Progenitor cell of endocrine pancreas (in vitro differentiated cells): ENCODE results near the gene GNS. TPM values are rescaled to one million over a fixed set of nuclear protein-coding genes. Genes with fewer than 3 reads are reported as not detected.

Experiments used
- DNase-seq: peaks from one replicate; pipeline ENCODE4 v3.0.0; 2021; ENCODE audit warnings: low spot score; ENCODE audit not compliant: unreplicated experiment
- H3K27ac Mint-ChIP-seq: 2 replicates; pipeline ENCODE4 v1.8.0; 2021; ENCODE audit warnings: mild to moderate bottlenecking, moderate library complexity, mixed read lengths
- H3K27me3 Mint-ChIP-seq: 2 replicates; pipeline ENCODE4 v1.8.0; 2021; ENCODE audit warnings: mixed read lengths
- H3K36me3 Mint-ChIP-seq: 2 replicates; pipeline ENCODE4 v1.8.0; 2022; ENCODE audit warnings: mixed read lengths; ENCODE audit not compliant: insufficient read depth
- H3K4me1 Mint-ChIP-seq: 2 replicates; pipeline ENCODE4 v1.8.0; 2021; ENCODE audit warnings: low read depth, mixed read lengths
- H3K4me3 Mint-ChIP-seq: 2 replicates; pipeline ENCODE4 v1.8.0; 2021; ENCODE audit warnings: low read depth, mild to moderate bottlenecking, moderate library complexity, mixed read lengths
- H3K9me3 Mint-ChIP-seq: 2 replicates; pipeline ENCODE4 v1.8.0; 2021; ENCODE audit warnings: low read depth, mixed read lengths
- total RNA-seq: library from RNA; stranded (reverse); gene quantifications from 2 replicates; pipeline ENCODE4 v1.2.1, GENCODE V29; 2021
- TF ChIP-seq, protein P1 (sequence below): fragments of 200-600 bp; sonication (generic); IDR thresholded peaks from one replicate; pipeline ENCODE4 v1.5.0; 2021; ENCODE audit warnings: antibody characterized with exemption, mild to moderate bottlenecking; ENCODE audit not compliant: unreplicated experiment

Gene GNS
- total RNA-seq, 1 donor from 2014 or later = 78.8 TPM

DNA sequence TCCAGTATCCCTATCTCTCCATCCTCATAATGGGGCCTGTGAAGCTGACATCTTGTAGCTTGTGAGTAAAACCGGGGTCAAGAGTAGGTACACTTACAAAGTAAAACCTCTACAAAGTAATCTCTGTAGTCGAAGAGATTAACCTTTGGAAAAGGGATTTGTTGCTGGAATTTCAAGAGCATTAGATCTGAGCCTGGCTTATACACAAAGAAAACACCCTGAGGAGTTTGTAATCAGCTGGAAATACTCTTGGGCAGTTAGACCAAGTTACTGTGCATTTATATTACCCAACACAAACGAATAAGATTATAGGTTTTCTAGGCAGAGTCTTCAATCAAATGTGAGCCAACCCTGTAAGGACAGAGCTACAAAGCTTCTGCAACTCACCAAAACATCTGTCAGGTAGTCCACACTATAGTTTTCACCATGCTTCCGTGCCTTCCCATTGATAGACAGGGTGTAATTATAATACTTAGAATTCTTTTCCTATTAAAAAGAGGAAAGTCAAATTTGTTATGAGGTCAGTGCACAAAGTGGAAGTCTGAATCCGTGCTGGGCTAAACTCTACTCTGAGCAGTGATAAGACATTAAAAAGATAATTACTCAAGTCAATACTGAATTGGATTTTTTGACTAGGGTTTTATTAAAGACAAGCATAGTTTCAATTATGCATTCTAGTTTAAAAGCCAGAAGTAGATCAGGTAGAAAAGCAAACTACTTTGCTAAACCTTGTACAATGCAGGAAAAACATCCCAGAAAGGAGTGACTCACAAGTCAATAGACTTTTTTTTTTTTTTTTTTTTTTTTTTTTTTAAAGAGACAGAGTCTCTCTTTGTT is 14.6 kb downstream of the GNS start:
- Mint-ChIP-seq H3K27me3 (no peaks in the 10 kb centered on the region), H3K9me3 (no peaks in the 10 kb centered on the region), H3K4me3 (no peak overlapping the region), H3K27ac (peak overlapping the region; percentile 87), H3K36me3 (peaks cover 39% of the 10 kb centered on the region), H3K4me1 (peaks cover 15% of the 10 kb centered on the region)
- TF ChIP-seq, protein P1, sequence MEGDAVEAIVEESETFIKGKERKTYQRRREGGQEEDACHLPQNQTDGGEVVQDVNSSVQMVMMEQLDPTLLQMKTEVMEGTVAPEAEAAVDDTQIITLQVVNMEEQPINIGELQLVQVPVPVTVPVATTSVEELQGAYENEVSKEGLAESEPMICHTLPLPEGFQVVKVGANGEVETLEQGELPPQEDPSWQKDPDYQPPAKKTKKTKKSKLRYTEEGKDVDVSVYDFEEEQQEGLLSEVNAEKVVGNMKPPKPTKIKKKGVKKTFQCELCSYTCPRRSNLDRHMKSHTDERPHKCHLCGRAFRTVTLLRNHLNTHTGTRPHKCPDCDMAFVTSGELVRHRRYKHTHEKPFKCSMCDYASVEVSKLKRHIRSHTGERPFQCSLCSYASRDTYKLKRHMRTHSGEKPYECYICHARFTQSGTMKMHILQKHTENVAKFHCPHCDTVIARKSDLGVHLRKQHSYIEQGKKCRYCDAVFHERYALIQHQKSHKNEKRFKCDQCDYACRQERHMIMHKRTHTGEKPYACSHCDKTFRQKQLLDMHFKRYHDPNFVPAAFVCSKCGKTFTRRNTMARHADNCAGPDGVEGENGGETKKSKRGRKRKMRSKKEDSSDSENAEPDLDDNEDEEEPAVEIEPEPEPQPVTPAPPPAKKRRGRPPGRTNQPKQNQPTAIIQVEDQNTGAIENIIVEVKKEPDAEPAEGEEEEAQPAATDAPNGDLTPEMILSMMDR = no peak
- DNase-seq = no peak

DNA sequence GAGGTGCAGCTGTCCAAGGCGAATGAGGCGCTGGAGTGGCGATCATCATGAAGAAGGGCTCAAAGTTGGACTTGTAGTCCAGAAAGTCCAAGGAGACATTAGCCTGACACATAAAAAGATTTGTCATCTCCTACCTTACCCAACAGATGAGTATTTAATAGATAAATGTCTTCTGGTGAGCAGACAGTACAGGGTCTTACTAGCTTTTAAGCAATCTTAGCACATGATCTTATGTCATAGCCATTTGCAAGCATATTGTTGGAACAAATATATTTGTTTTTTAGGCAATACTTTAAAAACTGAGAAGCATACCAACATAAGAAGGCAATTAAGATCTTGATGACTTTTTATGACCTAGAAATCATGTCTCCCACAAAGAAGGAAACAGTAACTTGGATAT is 16.0 kb downstream of the GNS start:
- no peak overlapping the region for H3K27ac Mint-ChIP-seq
- peaks cover 43% of the 10 kb centered on the region for H3K36me3 Mint-ChIP-seq
- H3K4me3 Mint-ChIP-seq = no peak overlapping the region
- no peaks in the 10 kb centered on the region for H3K9me3 Mint-ChIP-seq
- H3K27me3 Mint-ChIP-seq = no peaks in the 10 kb centered on the region
- TF ChIP-seq, protein P1 = no peak
- no peak for DNase-seq
- H3K4me1 Mint-ChIP-seq = peaks cover 15% of the 10 kb centered on the region

DNA sequence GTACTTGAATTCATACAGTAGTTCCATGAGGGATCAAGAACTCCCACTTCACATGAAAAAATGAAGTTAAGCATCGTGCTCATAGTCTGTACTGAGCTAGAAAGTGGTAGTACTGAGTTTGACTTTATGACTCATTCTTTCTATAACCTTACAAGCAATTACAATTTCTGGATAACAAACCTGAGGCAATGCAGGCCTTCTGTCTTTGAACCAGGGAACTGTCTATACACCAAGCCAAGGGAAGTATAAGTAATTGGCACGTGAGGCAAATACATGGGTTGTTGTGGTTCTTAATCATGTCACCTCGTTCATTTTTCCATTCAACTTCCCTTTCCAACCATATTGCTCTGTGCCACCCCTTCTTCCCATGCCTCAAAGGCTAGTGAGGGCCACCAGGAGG is 16.8 kb downstream of the GNS start:
- no peak for DNase-seq
- no peak overlapping the region for H3K4me3 Mint-ChIP-seq
- no peak overlapping the region for H3K27ac Mint-ChIP-seq
- peaks cover 16% of the 10 kb centered on the region for H3K4me1 Mint-ChIP-seq
- TF ChIP-seq, protein P1 = no peak
- peaks cover 47% of the 10 kb centered on the region for H3K36me3 Mint-ChIP-seq
- no peaks in the 10 kb centered on the region for H3K27me3 Mint-ChIP-seq
- H3K9me3 Mint-ChIP-seq = no peaks in the 10 kb centered on the region

DNA sequence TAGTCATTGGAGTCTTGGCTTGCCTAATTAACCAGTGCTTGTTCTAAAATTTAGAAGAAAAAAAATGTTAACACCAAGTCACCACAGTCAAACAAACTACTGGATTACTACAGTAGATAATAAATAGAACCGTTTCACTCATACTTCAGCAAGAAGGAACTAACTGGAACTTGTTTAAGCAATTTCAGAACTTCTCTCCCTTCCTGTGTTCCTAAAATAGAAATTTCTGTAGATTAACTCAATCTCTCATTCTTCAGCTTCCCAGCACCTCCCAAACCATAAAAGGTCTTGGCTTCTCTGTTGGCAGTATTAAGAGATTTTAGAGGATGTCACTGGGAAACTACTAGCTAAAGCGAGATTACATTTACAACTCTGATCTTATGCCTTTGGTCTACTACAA is 18.6 kb downstream of the GNS start:
- TF ChIP-seq, protein P1 = no peak
- H3K9me3 Mint-ChIP-seq = no peaks in the 10 kb centered on the region
- H3K27ac Mint-ChIP-seq = no peak overlapping the region
- H3K4me3 Mint-ChIP-seq = no peak overlapping the region
- DNase-seq = no peak
- H3K4me1 Mint-ChIP-seq = peaks cover 19% of the 10 kb centered on the region
- H3K36me3 Mint-ChIP-seq = peaks cover 49% of the 10 kb centered on the region
- H3K27me3 Mint-ChIP-seq = no peaks in the 10 kb centered on the region

DNA sequence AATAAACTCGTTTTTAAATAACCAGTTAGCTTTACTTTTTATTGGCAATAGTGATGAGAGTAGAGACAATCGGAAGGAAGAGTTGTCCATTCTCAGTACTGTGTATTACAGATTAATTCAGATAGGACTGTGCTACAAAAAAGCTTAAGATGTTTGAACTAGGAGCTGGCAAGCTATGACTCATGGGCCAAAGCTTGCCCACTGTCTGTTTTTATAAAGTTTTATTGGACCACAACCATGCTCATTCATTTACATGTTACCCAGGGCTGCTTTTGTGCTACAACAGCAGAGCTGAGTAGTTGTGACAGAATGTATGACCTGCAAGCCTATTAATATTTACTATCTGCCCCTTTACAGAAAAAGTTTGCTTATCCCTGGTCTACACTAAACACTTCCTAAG is 19.4 kb downstream of the GNS start:
- TF ChIP-seq, protein P1 = no peak
- H3K4me3 Mint-ChIP-seq = no peak overlapping the region

More for the DNA sequence above, 19.4 kb downstream of the GNS start:
- H3K27ac Mint-ChIP-seq = peak overlapping the region; percentile 23
- no peak for DNase-seq
- H3K36me3 Mint-ChIP-seq = peaks cover 46% of the 10 kb centered on the region
- H3K9me3 Mint-ChIP-seq = no peaks in the 10 kb centered on the region
- H3K27me3 Mint-ChIP-seq = no peaks in the 10 kb centered on the region
- H3K4me1 Mint-ChIP-seq = peaks cover 14% of the 10 kb centered on the region
